ENCODE measurements around the gene MR1.

MR1 gene

DNA sequence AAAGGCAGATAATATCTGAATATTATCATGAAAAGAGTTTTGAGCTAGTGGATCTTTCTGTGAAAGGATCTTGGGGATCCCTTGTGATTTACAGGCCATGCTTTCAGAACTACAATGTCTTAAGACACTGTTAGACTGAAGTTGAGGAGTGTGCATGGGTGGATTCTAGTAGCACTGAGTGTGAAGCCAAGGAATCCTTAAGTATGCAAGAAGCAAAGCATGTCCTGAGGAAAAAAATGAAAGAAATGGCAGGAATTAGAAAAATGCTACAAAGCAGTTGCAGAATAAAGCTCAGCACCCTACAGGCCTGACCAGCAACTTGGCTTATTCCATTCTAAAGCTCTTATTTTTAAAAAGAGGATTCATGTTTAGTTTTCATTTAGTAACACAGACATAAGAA is 23.0 kb upstream of the MR1 start:
- in situ Hi-C loops (cut with MboI; ENCODE audit: low pct_unique_long_range_greater_than_20kb, low sequenced_read_pairs, unreplicated experiment) = loop anchor here (25.0 kb wide), 1 partner anchor 498 kb away; the partner anchor contains the start of gene ACBD6
- no peak for DNase-seq (ENCODE audit: low spot score)
- TF ChIP-seq, protein P1, sequence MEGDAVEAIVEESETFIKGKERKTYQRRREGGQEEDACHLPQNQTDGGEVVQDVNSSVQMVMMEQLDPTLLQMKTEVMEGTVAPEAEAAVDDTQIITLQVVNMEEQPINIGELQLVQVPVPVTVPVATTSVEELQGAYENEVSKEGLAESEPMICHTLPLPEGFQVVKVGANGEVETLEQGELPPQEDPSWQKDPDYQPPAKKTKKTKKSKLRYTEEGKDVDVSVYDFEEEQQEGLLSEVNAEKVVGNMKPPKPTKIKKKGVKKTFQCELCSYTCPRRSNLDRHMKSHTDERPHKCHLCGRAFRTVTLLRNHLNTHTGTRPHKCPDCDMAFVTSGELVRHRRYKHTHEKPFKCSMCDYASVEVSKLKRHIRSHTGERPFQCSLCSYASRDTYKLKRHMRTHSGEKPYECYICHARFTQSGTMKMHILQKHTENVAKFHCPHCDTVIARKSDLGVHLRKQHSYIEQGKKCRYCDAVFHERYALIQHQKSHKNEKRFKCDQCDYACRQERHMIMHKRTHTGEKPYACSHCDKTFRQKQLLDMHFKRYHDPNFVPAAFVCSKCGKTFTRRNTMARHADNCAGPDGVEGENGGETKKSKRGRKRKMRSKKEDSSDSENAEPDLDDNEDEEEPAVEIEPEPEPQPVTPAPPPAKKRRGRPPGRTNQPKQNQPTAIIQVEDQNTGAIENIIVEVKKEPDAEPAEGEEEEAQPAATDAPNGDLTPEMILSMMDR (IDR thresholded peaks at IDR 0.05; ENCODE audit: extremely low read depth, insufficient read depth, missing control alignments) = no peak

- in situ Hi-C loops (cut with MboI; ENCODE audit: low pct_unique_long_range_greater_than_20kb, low sequenced_read_pairs, unreplicated experiment) = loop anchor here (25.0 kb wide), 1 partner anchor 499 kb away; the partner anchor contains the start of gene ACBD6
- TF ChIP-seq, protein P1 (IDR thresholded peaks at IDR 0.05; ENCODE audit: extremely low read depth, insufficient read depth, missing control alignments) = no peak
- DNase-seq (ENCODE audit: low spot score) = no peak
Measured at GRCh38 chr1:181011301-181012202, 22.2 kb upstream of the MR1 start.

GRCh38 chr1:181012203-181012745 is 21.5 kb upstream of the MR1 start:
- in situ Hi-C loops (cut with MboI; ENCODE audit: low pct_unique_long_range_greater_than_20kb, low sequenced_read_pairs, unreplicated experiment) = loop anchor here (25.0 kb wide), 1 partner anchor 500 kb away; the partner anchor contains the start of gene ACBD6
- no peak for DNase-seq (ENCODE audit: low spot score)
- TF ChIP-seq, protein P1 (IDR thresholded peaks at IDR 0.05; ENCODE audit: extremely low read depth, insufficient read depth, missing control alignments) = no peak

DNA sequence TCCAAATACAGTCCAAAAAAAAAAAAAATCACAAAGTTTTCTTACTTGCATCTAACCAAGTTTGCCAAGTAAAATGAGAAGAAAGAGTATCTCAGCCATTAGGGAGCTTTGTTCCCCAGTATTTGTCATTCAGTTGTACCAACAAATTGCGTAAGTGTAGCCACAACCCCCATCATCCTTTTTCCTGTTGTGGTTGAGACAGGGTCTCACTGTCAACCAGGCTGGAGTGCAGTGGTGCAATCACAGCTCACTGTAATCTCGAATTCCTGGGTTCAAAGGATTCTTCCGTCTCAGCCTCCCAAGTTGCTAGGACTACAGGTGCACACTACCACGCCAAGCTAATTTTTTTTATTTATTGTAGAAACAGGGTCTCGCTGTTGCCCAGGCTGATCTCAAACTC is 20.6 kb upstream of the MR1 start:
- in situ Hi-C loops (cut with MboI; ENCODE audit: low pct_unique_long_range_greater_than_20kb, low sequenced_read_pairs, unreplicated experiment) = loop anchor here (25.0 kb wide), 1 partner anchor 501 kb away; the partner anchor contains the start of gene ACBD6
- TF ChIP-seq, protein P1 (IDR thresholded peaks at IDR 0.05; ENCODE audit: extremely low read depth, insufficient read depth, missing control alignments) = no peak
- DNase-seq (ENCODE audit: low spot score) = no peak

DNA sequence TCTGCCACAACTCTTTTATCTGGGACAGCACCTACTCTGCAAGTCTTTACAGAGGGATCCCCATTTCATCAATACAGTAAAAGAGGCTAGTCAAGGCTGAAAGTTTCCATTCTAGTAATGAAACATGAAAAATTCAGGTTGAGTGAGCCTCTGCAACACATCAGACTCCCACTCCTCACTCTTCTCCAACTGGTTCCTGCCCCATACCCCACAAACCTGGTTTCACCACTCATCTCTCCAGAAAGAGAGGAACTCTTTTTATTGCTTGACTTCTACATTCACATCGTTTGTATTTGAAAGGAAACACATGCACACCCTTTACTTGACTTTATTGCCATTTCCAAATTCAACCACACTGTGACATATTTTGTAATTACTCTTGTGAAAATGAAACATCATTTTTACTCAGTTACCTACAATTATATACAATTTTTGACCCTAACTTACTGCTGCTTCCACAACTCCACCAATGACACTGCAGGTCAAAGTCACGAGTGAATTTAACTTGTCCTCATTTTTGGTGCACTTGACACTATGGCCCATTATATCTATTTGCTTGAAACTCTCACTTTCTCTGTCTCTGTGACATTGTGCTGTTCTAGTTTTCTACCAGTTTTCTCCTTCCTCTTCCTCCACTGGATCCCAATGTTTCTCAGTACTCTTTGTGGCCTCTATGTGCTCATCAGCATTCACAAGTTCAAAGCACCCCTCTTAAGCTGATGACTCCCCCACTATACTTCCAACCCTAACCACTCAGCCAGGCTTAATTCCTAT is 19.1 kb upstream of the MR1 start:
- DNase-seq (ENCODE audit: low spot score) = peak; percentile 51
- TF ChIP-seq, protein P1 (IDR thresholded peaks at IDR 0.05; ENCODE audit: extremely low read depth, insufficient read depth, missing control alignments) = no peak
- in situ Hi-C loops (cut with MboI; ENCODE audit: low pct_unique_long_range_greater_than_20kb, low sequenced_read_pairs, unreplicated experiment) = loop anchor here (25.0 kb wide), 1 partner anchor 502 kb away; the partner anchor contains the start of gene ACBD6

DNA sequence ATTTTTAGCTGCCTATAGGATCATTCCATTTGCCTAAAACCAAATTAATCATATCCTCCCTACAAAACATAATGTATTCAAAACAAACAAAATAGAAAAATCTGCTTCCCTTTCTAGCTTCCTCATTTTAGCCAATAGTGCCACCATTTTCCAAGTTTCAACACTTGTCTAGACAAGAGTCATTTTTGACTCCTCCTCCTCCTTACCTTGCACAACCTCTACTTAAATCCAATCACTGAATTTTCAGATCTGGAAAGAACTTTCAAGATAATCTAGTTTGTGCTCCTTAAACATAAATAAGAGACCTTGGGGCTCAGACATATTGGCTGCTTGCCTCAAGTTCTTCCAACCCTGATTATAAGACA is 18.6 kb upstream of the MR1 start:
- DNase-seq (ENCODE audit: low spot score) = no peak
- TF ChIP-seq, protein P1 (IDR thresholded peaks at IDR 0.05; ENCODE audit: extremely low read depth, insufficient read depth, missing control alignments) = no peak
- in situ Hi-C loops (cut with MboI; ENCODE audit: low pct_unique_long_range_greater_than_20kb, low sequenced_read_pairs, unreplicated experiment) = loop anchor here (25.0 kb wide), 1 partner anchor 503 kb away; the partner anchor contains the start of gene ACBD6

All from GM13977 (cell line).